Inflammatory macrophage treated with lipopolysaccharide for 1 hour (primary cell): ENCODE data around the gene THY1.

Source experiments
- DNase-seq, 2 donors: peaks; one replicate each; pipeline ENCODE4 v3.0.0-alpha.2; 2020 to 2022

The THY1 gene

GRCh38 chr11:119381181-119381988, 41.6 kb downstream of the THY1 start, which contains the start of gene USP2:
USP2 (minus strand) TSS chr11:119381690; CDS start chr11:119373480, 8,210 bp downstream.
- peak; percentile 96 to 99 for DNase-seq

GRCh38 chr11:119380827-119381180, 42.2 kb downstream of the THY1 start:
- DNase-seq: no peak

DNA sequence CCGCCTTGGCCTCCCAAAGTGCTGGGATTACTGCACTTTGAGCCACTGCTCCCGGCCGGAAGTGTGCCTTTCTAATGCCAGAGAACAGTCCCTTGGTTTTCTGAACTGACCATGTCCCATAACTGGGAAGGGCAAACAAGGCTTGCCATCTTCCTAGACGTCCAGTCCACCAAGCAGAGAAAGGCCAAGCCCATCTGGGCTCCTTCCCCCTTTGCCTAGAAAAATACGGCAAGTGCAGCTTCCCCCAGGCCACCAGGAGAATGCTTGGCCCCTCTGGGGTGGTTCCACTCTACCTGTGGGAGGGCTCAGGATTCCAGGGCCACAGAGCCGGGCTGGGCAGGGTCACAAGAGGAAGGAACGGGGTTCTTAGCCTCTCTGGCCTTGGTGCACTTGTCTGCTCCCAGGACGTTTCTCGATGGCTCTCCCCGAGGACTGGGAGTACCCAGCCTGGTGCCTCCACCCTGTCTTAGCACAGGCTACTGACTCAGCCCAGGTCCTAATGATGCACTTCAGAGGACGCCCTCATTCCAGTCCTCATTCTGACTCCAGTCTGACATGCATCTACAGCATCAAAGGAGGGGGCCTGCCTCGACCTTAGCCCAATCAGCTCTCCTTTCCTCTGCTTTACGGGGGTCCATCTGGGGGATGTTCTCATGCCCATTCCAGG, 42.7 kb downstream of the THY1 start:
- DNase-seq: no peak

- no peak for DNase-seq
Measured at GRCh38 chr11:119378851-119379465, 44.0 kb downstream of the THY1 start.

DNA sequence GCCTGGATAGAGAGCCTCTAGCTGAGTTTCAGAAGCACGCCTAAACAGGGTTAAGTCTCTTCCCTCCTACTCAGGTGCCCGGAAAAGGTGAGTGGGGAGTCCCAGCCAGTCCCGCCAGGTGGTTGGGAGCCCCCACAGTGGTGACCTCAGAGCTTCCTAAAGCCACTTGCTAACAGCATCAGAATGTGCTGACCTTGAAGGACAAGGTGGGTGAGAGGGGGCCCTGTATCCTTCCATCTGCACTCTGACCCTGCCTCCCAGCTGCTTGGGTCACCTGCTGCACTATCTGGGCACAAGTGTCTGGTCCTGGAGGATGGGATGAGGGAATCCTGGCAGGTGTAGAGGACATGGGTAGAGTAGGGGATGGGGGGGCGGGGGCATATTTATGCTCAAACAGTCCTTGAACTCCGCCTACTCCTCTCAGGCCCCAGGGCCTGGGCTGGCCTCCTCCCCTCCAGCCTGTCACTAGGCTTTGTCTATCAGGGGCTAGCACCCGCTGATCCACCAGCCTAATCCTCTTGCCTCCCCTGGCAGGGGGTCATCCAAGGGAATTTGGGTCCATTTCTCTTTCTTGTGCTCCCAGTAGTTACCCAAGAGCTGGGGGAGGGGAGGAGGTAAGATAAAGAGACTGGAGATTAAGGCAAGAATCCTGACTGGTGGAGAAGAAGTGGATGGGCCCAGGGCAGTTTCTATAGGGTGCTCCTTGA, 44.9 kb downstream of the THY1 start:
- DNase-seq: no peak

- DNase-seq: no peak
Measured at GRCh38 chr11:119377112-119377901, 45.7 kb downstream of the THY1 start.

DNA sequence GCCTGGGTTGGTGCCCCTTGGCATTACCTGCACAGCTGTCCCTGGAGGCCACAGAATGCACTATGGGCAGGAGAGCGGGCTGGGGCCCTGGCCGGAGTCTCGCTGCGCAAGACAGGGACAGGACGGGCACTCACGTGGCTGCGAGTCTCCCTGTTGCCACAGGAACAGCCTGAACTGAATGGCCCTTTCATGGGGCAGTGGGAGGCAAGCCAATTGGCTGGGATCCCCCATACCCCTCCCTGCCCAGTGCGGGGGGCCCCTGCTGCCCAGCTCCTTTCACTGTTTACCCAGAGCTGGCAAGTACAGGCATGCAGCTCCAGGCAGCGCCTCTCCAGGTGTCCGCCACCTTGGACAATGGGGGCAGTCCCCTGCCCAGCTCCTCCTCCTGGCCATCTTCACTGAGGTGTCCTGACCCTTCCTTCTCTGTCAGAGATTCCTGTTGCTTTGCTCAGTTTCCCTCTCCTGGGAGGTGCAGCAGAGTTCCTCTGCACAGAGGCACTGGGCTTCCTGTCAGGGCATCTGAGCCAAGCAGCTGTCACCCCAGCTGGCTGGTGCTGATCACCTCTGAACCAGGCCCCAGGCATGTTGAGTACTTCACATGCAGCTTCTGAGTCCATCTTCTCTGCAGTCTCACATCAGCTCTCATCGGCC, 46.6 kb downstream of the THY1 start:
- no peak for DNase-seq

- no peak for DNase-seq
Measured at GRCh38 chr11:119375337-119376196, 47.4 kb downstream of the THY1 start.

DNA sequence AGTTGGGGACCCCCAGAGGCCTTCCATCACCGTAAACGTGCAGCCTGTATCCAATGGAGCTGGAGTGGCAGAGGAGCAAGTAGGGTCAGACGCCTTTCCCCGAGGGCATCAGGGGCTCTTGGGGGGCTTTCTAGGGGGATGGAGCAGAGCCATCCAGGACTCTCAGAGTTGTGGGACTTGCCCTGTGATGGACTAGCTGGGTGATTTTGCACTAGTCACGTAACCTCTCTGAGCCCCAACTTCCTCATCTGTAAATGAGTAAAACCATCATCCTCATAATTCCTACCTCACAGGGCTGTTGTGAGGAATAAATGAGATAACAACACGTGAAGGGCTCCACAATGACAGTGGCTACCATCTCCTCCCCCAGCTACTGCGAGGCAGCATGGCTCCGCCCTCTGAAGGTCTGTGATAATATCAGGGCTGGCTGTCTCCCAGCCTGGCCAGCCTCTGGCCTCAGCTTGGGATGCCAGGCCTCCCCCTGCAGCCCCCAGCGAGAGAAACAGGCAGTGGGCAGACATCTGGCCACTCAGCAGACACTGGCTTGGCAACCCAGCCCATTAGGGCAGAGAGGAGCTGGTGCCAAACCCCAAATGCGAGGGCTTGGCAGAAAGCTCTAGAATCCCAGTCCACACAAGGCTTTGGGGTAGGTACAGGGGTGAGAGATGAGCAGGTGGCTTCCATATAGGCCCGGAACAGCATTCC, 48.2 kb downstream of the THY1 start:
- DNase-seq: no peak

DNA sequence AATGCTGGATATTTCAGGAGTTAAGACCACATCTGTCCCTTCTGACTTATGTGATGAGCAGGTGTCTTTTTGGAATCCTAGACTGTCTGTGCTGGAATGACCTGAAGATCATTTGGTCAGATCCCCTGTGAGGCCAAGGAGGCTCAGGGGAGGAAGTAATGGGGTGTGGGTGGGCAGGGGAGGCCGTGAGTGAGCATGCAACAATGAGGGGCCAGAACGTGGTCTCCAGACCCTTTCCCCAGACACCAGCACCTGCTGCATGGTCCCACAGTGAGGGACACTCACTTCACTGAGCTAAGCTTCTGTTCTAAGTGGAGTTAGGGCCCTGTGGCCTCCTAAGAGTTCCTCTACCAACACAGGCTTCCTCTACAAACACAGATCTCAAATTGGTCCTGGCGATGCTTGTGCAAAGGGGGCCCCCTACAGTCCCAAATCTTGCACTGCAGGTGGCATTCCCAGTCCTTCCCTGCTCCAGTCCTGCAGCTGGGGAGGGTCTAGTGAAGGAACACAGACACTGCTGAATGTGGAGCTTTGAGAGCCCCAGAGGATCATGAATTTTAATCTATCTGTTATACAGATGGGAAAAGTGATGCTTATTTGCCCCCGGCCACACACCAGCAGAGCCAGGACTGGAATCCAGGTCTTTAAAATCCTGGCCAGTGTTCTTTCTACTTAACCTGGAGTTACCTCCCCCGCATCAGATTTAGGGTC, 48.9 kb downstream of the THY1 start:
- DNase-seq: peak; percentile 64 to 85

DNA sequence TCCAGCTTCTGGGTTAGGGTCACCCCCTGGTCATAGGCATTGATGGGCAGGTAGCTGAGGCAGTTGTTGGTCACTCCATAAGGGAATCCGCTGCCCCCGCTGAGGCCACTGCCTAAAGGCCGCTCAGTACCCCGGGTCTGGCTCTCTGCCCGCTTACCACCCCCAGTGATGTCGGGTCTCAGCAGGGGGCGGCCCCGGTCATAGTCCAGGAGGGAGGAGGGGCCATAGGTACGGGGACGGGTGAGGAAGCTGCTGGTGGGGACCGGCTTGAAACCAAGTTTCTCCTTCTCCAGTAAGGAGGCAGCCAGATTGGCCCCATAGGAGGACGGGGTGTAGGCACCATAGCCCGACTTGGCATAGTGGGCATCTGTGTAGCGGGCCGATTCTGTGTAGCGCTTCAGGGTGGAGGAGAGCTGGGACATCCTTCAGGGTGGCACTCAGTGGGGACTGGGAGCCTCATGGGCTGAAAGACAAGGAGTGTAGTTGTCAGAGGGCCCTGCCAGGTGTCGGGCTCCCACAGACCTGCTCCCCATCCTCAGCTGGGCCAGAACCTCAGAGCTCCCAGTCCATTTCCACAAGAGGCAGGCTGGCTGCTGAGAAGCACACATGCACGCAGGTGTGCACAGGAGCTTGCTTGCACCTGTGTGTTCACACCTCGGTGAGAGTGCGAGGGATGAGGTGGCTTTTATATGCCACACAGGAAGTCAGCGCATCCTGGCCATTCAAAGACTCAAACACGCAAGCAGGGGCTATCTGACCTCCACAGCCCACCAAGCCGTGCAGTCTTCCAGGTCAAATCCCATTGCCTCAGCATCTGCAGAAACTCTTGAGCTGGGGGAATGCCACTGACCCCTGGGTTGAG, 49.7 kb downstream of the THY1 start:
- no peak for DNase-seq

DNA sequence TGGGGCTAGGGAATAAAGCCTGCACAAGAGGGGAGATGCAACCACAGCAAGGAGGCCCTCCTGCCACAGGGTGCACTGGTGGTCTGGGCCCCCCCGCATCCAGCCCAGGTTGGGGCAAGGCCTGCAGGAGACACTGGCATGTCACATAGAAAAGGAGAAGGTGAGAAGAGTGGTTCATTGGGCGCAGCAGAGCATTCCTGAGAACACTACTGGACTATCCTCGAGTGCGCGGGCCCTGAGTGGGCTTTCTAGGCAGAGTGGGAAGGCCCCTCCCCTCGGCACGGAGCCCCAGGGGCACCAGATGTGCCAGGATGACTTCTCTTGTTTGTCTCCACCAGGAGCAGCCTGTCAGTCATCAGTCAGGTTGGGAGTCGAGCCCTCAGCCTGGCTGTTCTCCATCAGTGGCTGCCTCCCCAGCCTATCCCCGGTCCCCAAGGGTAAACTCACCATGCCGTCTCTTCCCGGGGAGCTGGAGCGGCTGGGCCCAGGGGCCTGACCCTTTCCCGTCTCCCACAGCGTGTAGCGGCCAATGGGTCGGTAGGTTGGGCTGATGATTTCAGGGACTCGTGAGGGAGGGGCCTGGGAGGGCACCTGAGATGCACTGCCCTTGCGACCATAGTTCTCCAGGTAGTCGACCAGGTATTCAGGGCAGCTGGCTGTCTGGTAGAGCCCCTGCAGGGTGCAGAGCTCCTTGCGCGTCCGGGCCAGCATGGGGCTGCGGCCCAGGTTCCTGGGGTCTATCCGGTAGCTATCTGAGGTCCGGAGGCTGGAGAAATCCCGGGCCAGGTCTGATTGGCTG, 50.5 kb downstream of the THY1 start:
- DNase-seq: no peak

GRCh38 chr11:119371778-119372182, 51.2 kb downstream of the THY1 start:
- peak in 1 of 2 donors; percentile 34 for DNase-seq

DNA sequence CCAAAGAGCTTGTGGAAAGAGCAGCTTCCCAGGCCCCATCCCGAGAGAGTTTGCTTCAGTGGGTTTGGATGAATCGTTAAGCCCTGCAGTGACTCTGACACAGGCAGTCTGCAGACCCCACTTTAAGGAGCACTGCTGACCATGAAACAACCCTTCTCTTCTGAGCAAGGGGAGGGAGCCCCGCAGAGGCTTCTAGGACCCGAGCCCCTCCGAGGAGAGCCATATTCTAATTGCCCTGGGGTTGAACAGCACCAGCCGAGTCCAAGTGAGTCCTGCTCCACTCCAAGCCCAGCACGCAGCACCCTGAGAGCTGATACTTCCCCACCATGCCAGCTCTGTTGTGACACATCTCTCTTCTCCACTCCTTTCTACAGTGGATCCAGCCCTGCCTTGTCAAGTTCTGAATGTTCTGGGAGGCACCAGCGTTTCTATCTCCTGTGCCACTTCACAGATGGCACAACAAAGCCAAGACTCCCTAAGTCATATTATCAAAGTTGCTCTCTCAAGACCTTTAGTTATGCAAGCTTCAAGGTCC, 51.8 kb downstream of the THY1 start:
- no peak for DNase-seq

- DNase-seq: no peak
Measured at GRCh38 chr11:119370486-119371046, 52.4 kb downstream of the THY1 start.

DNA sequence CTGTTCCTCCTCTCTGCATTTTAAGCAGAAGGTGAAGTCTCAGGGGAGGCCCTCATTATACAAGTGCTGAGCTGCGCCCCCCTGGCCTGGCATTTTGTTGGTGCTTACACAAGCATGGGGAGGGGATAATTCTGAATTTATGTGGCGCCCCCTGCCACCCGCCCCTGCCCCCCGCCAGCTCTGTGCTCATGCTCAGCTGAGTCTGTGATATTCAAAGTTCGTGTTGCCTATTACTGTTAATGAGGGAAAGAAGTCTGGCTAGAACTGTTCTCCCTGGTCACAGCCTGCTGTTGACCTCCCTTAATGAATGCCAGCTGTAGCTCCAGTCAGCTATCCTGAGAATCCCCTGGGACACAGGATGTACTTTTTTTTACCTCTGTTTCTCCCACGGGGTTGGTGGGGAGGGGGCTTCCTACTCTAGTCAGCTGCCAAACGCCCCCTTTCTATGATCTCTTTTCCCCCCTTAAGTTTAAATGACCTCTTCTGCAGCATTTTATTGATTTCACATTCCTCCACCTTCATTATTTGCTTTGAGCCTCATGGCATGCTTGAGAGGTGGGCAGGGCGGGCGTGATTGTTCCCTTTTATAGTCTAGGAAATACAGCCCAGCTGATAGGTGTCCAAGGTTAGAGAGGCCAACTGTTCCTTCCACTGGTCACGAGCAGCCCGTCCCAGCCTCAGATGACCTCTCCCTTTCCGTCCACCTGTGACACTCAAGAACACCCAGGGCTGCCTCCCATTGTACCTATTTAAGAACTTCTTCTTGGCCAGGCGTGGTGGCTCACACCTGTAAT, 53.6 kb downstream of the THY1 start:
- DNase-seq: no peak
